OCI-LY1 (cell line): ENCODE results near the gene WDR17.

Source experiments
- H2AFZ ChIP-seq: fragments of 200-600 bp; sonication (generic), shearing (Covaris generic); 2 replicates; pipeline ENCODE4 v1.6.0; 2014; ENCODE audit warnings: antibody characterized with exemption, mild to moderate bottlenecking, low read length
- H3F3A ChIP-seq: fragments of 200-600 bp; sonication (generic), shearing (Covaris generic); 2 replicates; pipeline ENCODE4 v1.6.0; 2014; ENCODE audit warnings: mild to moderate bottlenecking, antibody characterized with exemption, low read length, moderate library complexity; ENCODE audit not compliant: insufficient read depth
- H3K27ac ChIP-seq: fragments of 200-600 bp; sonication (generic); 2 replicates; pipeline ENCODE4 v1.5.1; 2014; ENCODE audit warnings: low read length, mixed run types, mild to moderate bottlenecking, low read depth; ENCODE audit not compliant: poor library complexity, severe bottlenecking
- H3K27me3 ChIP-seq: fragments of 200-600 bp; sonication (generic); 2 replicates; pipeline ENCODE4 v1.6.0; 2014; ENCODE audit warnings: antibody characterized with exemption, mild to moderate bottlenecking, low read length, moderate library complexity; ENCODE audit not compliant: insufficient read depth
- H3K36me3 ChIP-seq: fragments of 200-600 bp; sonication (generic); 2 replicates; pipeline ENCODE4 v1.6.1; 2014; ENCODE audit warnings: mild to moderate bottlenecking, antibody characterized with exemption, low read length, moderate library complexity, mixed read lengths; ENCODE audit not compliant: insufficient read depth
- H3K4me1 ChIP-seq: fragments of 200-600 bp; sonication (generic); 2 replicates; pipeline ENCODE4 v1.5.1; 2014; ENCODE audit warnings: mild to moderate bottlenecking, low read length, moderate library complexity; ENCODE audit not compliant: insufficient read depth, severe bottlenecking
- H3K4me2 ChIP-seq: fragments of 200-600 bp; sonication (generic), shearing (Covaris generic); 2 replicates; pipeline ENCODE4 v1.6.1; 2014; ENCODE audit warnings: low read length
- H3K4me3 ChIP-seq: fragments of 200-600 bp; sonication (generic); 2 replicates; pipeline ENCODE4 v1.5.1; 2014; ENCODE audit warnings: low read length, low read depth, mild to moderate bottlenecking, mixed read lengths; ENCODE audit not compliant: poor library complexity, severe bottlenecking
- H3K79me2 ChIP-seq: fragments of 200-600 bp; shearing (Covaris generic); 2 replicates; pipeline ENCODE4 v1.6.1; 2016; ENCODE audit warnings: mixed run types, low read length, mixed read lengths; ENCODE audit not compliant: insufficient read depth
- H3K9ac ChIP-seq: fragments of 200-600 bp; sonication (generic), shearing (Covaris generic); 2 replicates; pipeline ENCODE4 v1.6.1; 2014; ENCODE audit warnings: mild to moderate bottlenecking, low read length, mixed read lengths
- H3K9me2 ChIP-seq: fragments of 200-600 bp; sonication (generic), shearing (Covaris generic); 2 replicates; pipeline ENCODE4 v1.6.1; 2014; ENCODE audit warnings: low read depth, mild to moderate bottlenecking, low read length, mixed read lengths
- H3K9me3 ChIP-seq: fragments of 200-600 bp; shearing (Covaris generic); 2 replicates; pipeline ENCODE4 v1.6.1; 2014; ENCODE audit warnings: low read length, mixed read lengths
- H4K20me1 ChIP-seq: fragments of 200-600 bp; sonication (generic), shearing (Covaris generic); 2 replicates; pipeline ENCODE4 v1.6.0; 2016; ENCODE audit warnings: mild to moderate bottlenecking, low read length; ENCODE audit not compliant: insufficient read depth
- EZH2 ChIP-seq: fragments of 200-600 bp; sonication (generic), shearing (Covaris generic); IDR thresholded peaks from 2 replicates; pipeline ENCODE4 v1.8.0; 2017; ENCODE audit warnings: borderline replicate concordance, mixed run types, mild to moderate bottlenecking, antibody characterized with exemption, low read length, moderate library complexity, mixed read lengths
- TF ChIP-seq, protein P1 (sequence below): fragments of 200-600 bp; sonication (generic), shearing (Covaris generic); IDR thresholded peaks from 2 replicates; pipeline ENCODE4 v1.5.1; 2017; ENCODE audit warnings: mild to moderate bottlenecking, antibody characterized with exemption, low read length, moderate library complexity, mixed read lengths

Gene WDR17

DNA sequence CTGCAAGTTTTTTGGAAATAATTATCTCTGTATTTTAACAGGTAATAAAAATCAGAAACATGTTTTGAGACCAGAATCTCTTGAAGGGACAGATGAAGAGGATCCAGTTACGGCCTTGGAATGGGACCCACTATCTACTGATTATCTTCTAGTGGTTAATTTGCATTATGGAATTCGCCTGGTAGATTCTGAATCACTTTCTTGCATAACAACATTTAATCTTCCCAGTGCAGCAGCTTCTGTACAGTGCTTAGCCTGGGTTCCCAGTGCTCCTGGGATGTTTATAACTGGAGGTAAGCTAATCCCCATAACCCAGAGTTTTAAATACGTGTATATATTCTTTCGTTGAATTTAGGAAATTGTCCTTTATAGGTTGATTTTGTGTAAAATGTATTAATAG is 59.4 kb downstream of the WDR17 start:
- Histone ChIP-seq H3K9me2 (no peaks in the 10 kb centered on the region), H3F3A (no peaks in the 10 kb centered on the region), H3K79me2 (no peaks in the 10 kb centered on the region), H3K9ac (no peak overlapping the region), H3K4me1 (no peaks in the 10 kb centered on the region), H3K36me3 (no peaks in the 10 kb centered on the region), H3K4me3 (no peak overlapping the region), H2AFZ (no peak overlapping the region), H3K9me3 (no peaks in the 10 kb centered on the region), H4K20me1 (no peaks in the 10 kb centered on the region), H3K4me2 (no peak overlapping the region), H3K27me3 (no peaks in the 10 kb centered on the region), H3K27ac (no peak overlapping the region)
- no peak for TF ChIP-seq EZH2
- TF ChIP-seq, protein P1, sequence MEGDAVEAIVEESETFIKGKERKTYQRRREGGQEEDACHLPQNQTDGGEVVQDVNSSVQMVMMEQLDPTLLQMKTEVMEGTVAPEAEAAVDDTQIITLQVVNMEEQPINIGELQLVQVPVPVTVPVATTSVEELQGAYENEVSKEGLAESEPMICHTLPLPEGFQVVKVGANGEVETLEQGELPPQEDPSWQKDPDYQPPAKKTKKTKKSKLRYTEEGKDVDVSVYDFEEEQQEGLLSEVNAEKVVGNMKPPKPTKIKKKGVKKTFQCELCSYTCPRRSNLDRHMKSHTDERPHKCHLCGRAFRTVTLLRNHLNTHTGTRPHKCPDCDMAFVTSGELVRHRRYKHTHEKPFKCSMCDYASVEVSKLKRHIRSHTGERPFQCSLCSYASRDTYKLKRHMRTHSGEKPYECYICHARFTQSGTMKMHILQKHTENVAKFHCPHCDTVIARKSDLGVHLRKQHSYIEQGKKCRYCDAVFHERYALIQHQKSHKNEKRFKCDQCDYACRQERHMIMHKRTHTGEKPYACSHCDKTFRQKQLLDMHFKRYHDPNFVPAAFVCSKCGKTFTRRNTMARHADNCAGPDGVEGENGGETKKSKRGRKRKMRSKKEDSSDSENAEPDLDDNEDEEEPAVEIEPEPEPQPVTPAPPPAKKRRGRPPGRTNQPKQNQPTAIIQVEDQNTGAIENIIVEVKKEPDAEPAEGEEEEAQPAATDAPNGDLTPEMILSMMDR: no peak

DNA sequence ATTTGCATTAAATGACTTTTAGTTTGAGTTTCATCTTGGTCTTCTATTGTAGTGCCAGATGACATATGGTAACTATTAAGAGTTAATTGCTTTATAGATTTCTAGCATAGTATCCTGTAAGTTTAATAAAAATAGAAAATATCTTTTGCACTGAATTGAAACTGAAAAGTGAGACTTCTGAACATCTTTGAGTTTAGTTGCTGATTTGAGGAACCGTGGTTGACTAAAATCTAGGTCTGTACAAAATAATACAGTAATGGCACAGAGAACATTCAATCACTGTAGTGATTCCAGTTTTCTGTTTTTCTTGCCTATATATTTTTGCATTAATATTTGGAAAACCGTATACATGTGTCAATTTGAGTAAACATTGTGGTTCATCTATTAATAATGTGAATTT is 69.0 kb downstream of the WDR17 start:
- Histone ChIP-seq H3K27me3 (no peaks in the 10 kb centered on the region), H3K4me1 (no peaks in the 10 kb centered on the region), H3K36me3 (no peaks in the 10 kb centered on the region), H2AFZ (no peak overlapping the region), H3F3A (no peaks in the 10 kb centered on the region), H4K20me1 (no peaks in the 10 kb centered on the region), H3K79me2 (no peaks in the 10 kb centered on the region), H3K9me3 (no peaks in the 10 kb centered on the region), H3K27ac (no peak overlapping the region), H3K9me2 (no peaks in the 10 kb centered on the region), H3K9ac (no peak overlapping the region), H3K4me3 (no peak overlapping the region), H3K4me2 (no peak overlapping the region)
- no peak for TF ChIP-seq EZH2
- TF ChIP-seq, protein P1: no peak

DNA sequence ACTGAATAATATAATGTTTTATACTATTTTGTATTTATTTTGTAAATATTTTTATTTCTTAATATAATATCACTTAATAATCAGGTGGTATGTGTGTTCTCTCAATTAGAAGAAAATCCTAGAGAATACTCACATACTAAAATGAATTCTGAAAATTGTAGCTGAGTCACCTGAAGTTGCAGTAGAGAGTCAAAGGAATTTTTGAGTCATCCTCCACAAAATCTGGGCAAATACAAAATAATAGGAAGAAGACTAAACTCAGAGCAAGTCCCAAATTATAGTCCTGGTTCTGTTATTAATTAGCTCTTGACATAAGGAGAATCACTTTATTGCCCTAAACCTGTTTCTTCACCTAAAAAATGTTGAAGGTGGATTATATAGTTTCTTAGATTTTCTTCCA is 72.0 kb downstream of the WDR17 start:
- no peaks in the 10 kb centered on the region for H3K4me1 ChIP-seq
- no peak overlapping the region for H2AFZ ChIP-seq
- no peaks in the 10 kb centered on the region for H3K9me3 ChIP-seq
- H3K79me2 ChIP-seq: no peaks in the 10 kb centered on the region
- no peak overlapping the region for H3K9ac ChIP-seq
- H3K4me2 ChIP-seq: no peak overlapping the region
- H3K36me3 ChIP-seq: no peaks in the 10 kb centered on the region
- H4K20me1 ChIP-seq: no peaks in the 10 kb centered on the region
- no peaks in the 10 kb centered on the region for H3K27me3 ChIP-seq
- no peaks in the 10 kb centered on the region for H3K9me2 ChIP-seq
- H3K27ac ChIP-seq: no peak overlapping the region
- TF ChIP-seq, protein P1: no peak
- no peak for TF ChIP-seq EZH2
- no peaks in the 10 kb centered on the region for H3F3A ChIP-seq
- H3K4me3 ChIP-seq: no peak overlapping the region
